Vagina (tissue), 2 donors: ENCODE data around the gene GRIK4. TPM values are rescaled to one million over a fixed set of nuclear protein-coding genes. Genes with fewer than 3 reads are reported as not detected.

Experiments
- DNase-seq, 2 donors: peaks; one replicate each; pipeline ENCODE4 v3.0.0-alpha.2; 2017; ENCODE audit errors: extremely low spot score in 2 of 2
- H3K27ac ChIP-seq: fragments of 200-600 bp; sonication (generic); one replicate; pipeline ENCODE4 v1.5.1; 2019
- H3K27me3 ChIP-seq: fragments of 200-600 bp; sonication (generic); one replicate; pipeline ENCODE4 v1.5.1; 2019
- H3K36me3 ChIP-seq, 2 donors: fragments of 200-600 bp; sonication (generic); one replicate each; pipeline ENCODE4 v1.5.1; 2017 to 2019
- H3K4me1 ChIP-seq: fragments of 200-600 bp; sonication (generic); one replicate; pipeline ENCODE4 v1.5.1; 2019
- H3K4me3 ChIP-seq, 2 donors: fragments of 200-600 bp; sonication (generic); 1 replicate in 1 of 2; 2 replicates in 1 of 2; pipeline ENCODE4 v1.5.1; 2016 to 2019
- H3K9me3 ChIP-seq: fragments of 200-600 bp; sonication (generic); one replicate; pipeline ENCODE4 v1.5.1; 2019
- POLR2A ChIP-seq, 2 donors: fragments of 450-650 bp; IDR thresholded peaks; one replicate each; pipeline ENCODE4 v1.6.1; 2017; ENCODE audit warnings: antibody characterized with exemption in 2 of 2, mild to moderate bottlenecking in 2 of 2, moderate library complexity in 2 of 2
- POLR2AphosphoS5 ChIP-seq, 2 donors: sonication (generic); formaldehyde crosslinking; IDR thresholded peaks; one replicate each; pipeline ENCODE4 v1.9.0; 2017; ENCODE audit warnings: antibody characterized with exemption in 2 of 2, mild to moderate bottlenecking in 2 of 2, low read depth in 1 of 2; ENCODE audit not compliant: insufficient read depth in 1 of 2
- intact Hi-C: fragments of 100-400 bp; cut with DNase I; formaldehyde crosslinking; loops from one replicate; pipeline ENCODE4 v1.15.1; 2023
- total RNA-seq: library from RNA; depleted of rRNA; stranded (reverse); fragments of >200 nt; gene quantifications from one replicate; pipeline ENCODE4 v1.2.3, GENCODE V29; 2016
- TF ChIP-seq, protein P1 (sequence below), 3 experiments: fragments of 450-650 bp in 2 of 3; fragments of 200-600 bp in 1 of 3; sonication (generic) in 1 of 3; IDR thresholded peaks; one replicate each; pipeline ENCODE4 v1.5.1; 2017 to 2019; ENCODE audit warnings: antibody characterized with exemption in 3 of 3, mild to moderate bottlenecking in 2 of 3, moderate library complexity in 2 of 3

The GRIK4 gene
- total RNA-seq, 1 donor from 2014 or later = 0.25 TPM

DNA sequence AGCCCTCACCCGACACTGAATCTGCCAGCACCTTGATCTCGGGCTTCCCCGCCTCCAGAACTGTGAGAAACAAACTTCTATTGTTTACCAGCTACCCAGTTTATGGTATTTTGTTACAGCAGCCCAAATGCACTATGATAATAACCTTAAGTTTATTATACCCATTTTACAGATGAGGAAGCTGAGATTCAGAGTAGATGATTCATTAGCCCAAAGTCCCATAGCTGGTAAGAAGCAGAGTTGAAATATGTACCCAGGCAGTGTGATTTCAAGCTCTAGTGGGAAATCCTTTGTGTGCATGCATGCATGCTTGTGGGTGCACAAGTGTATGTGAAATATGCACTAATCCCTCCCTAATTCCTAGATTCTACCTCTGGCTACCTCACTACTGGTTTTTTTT, 7.9 kb downstream of the GRIK4 start:
- Histone ChIP-seq H3K9me3 (no peaks in the 10 kb centered on the region), H3K4me3 (no peak overlapping the region), H3K4me1 (no peaks in the 10 kb centered on the region), H3K36me3 (no peaks in the 10 kb centered on the region), H3K27me3 (no peaks in the 10 kb centered on the region), H3K27ac (no peak overlapping the region)
- TF ChIP-seq POLR2A (IDR thresholded peaks at IDR 0.05) = no peak
- TF ChIP-seq, protein P1, sequence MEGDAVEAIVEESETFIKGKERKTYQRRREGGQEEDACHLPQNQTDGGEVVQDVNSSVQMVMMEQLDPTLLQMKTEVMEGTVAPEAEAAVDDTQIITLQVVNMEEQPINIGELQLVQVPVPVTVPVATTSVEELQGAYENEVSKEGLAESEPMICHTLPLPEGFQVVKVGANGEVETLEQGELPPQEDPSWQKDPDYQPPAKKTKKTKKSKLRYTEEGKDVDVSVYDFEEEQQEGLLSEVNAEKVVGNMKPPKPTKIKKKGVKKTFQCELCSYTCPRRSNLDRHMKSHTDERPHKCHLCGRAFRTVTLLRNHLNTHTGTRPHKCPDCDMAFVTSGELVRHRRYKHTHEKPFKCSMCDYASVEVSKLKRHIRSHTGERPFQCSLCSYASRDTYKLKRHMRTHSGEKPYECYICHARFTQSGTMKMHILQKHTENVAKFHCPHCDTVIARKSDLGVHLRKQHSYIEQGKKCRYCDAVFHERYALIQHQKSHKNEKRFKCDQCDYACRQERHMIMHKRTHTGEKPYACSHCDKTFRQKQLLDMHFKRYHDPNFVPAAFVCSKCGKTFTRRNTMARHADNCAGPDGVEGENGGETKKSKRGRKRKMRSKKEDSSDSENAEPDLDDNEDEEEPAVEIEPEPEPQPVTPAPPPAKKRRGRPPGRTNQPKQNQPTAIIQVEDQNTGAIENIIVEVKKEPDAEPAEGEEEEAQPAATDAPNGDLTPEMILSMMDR (IDR thresholded peaks at IDR 0.05) = no peak
- TF ChIP-seq POLR2AphosphoS5 (IDR thresholded peaks at IDR 0.05; ENCODE audit: insufficient read depth in 1 of 2, low read depth in 1 of 2) = no peak
- DNase-seq = no peak
- intact Hi-C loops = loop anchor here (10.0 kb wide), 2 partner anchors 435 to 675 kb away; no protein-coding TSS in a partner anchor

DNA sequence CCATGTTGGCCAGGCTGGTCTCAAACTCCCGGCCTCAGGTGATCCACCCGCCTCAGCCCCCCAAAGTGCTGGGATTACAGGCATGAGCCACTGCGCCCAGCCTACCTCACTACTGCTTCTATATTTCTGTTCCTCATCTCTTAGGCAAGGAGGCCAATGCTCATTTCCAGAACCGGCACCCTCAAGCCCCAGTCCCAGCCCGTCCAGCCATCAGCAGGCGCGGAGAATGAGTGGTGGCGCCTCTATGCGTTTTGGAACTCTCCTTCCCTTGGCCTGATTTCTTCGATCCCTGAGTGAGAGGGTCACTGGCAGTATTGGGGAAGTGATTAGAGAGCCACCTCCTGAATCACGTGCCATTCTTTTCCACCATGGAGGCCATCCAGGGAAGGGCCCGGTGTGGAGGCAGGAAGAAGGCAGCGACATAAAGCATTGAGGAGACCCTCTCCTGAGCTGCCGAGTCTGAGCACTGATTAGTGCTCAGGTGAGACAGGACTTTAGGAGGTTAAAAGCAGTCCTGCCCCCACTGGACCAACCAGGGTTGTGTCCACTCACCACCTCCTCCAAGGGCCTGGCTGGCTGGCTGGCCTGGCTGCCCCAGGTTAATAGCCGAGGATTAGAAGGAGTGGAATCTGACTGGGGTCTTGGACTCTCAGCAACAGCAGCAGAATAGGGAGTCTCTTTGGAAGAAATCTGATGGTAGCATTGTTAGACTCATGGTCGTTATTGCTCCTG, 8.7 kb downstream of the GRIK4 start:
- no peak for DNase-seq
- H3K4me1 ChIP-seq = no peaks in the 10 kb centered on the region
- no peak for TF ChIP-seq POLR2AphosphoS5 (IDR thresholded peaks at IDR 0.05; ENCODE audit: insufficient read depth in 1 of 2, low read depth in 1 of 2)
- TF ChIP-seq, protein P1 (IDR thresholded peaks at IDR 0.05) = no peak
- H3K36me3 ChIP-seq = no peaks in the 10 kb centered on the region
- no peaks in the 10 kb centered on the region for H3K27me3 ChIP-seq
- intact Hi-C loops = no loop called here
- no peak overlapping the region for H3K27ac ChIP-seq
- no peaks in the 10 kb centered on the region for H3K9me3 ChIP-seq
- no peak overlapping the region for H3K4me3 ChIP-seq

DNA sequence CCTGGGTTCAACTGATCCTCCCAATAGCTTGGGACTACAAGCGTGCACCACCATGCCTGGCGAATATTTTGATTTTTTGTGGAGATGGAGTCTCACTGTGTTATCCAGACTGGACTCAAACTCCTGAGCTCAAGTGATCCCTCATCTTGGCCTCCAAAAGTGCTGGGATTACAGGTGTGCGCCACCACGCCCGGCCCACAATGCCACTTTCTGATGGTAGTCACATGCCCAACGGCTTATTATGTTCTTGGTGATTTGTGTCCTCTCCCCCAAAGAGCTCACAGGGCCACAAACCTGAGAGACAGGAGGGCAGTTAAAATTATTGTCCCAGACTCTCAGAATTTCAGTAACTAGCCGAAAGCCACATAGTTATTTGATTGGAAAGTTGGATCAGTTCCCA, 9.6 kb downstream of the GRIK4 start:
- no peak for DNase-seq
- Histone ChIP-seq H3K4me3 (no peak overlapping the region), H3K36me3 (no peaks in the 10 kb centered on the region), H3K9me3 (no peaks in the 10 kb centered on the region), H3K4me1 (no peaks in the 10 kb centered on the region), H3K27me3 (no peaks in the 10 kb centered on the region), H3K27ac (no peak overlapping the region)
- intact Hi-C loops = no loop called here
- TF ChIP-seq POLR2AphosphoS5 (IDR thresholded peaks at IDR 0.05; ENCODE audit: insufficient read depth in 1 of 2, low read depth in 1 of 2) (no peak), POLR2A (IDR thresholded peaks at IDR 0.05) (no peak)
- TF ChIP-seq, protein P1 (IDR thresholded peaks at IDR 0.05) = no peak

DNA sequence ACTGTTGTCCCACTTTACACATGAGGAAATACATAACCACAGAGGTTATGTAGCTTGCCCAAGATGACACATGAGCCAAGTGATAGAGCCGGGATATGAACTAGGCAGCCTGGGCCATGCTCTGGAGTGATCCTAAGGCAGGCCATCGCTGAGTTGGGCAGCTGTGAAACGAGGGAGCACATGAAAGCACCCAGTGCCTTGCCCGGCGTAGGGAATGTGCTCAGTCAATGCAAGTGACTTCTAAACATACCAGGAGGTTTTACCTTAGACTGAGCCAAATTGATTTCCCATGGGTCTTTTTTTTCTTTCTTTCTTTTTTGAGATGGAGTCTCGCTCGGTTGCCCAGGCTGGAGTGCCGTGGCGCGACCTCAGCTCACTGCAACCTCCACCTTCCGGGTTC, 10.5 kb downstream of the GRIK4 start:
- TF ChIP-seq POLR2AphosphoS5 (IDR thresholded peaks at IDR 0.05; ENCODE audit: insufficient read depth in 1 of 2, low read depth in 1 of 2) (no peak), POLR2A (IDR thresholded peaks at IDR 0.05) (no peak)
- intact Hi-C loops = no loop called here

DNA sequence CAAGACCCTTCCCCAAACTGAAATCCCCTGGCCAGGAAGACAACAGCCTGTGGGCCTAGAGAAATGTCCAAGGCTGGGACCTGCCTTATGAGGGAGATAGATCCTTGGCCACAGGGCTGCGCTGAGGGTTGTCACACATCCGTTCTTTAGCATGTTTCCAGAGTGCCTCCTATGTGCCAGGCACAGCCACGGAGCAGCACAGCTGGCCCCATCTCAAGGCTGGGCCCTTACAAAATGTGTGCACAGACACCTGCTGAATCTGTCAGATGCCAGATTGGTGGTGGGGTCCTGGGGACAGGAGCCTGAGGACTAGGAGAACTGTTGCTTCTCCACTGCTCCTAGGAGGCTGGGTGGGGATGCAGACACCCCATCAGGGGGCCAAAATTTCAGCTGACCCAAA, 11.2 kb downstream of the GRIK4 start:
- intact Hi-C loops = no loop called here
- TF ChIP-seq, protein P1 (IDR thresholded peaks at IDR 0.05) = no peak
- no peak for TF ChIP-seq POLR2A (IDR thresholded peaks at IDR 0.05)
- TF ChIP-seq POLR2AphosphoS5 (IDR thresholded peaks at IDR 0.05; ENCODE audit: insufficient read depth in 1 of 2, low read depth in 1 of 2) = no peak
- Histone ChIP-seq H3K4me1 (peaks cover 5% of the 10 kb centered on the region), H3K36me3 (no peaks in the 10 kb centered on the region), H3K27me3 (no peaks in the 10 kb centered on the region), H3K9me3 (no peaks in the 10 kb centered on the region), H3K27ac (no peak overlapping the region), H3K4me3 (no peak overlapping the region)
- DNase-seq = no peak

More for the DNA sequence above, 10.5 kb downstream of the GRIK4 start:
- H3K27me3 ChIP-seq = no peaks in the 10 kb centered on the region
- no peak overlapping the region for H3K4me3 ChIP-seq
- no peaks in the 10 kb centered on the region for H3K4me1 ChIP-seq
- no peaks in the 10 kb centered on the region for H3K9me3 ChIP-seq
- no peak for DNase-seq
- H3K27ac ChIP-seq = no peak overlapping the region
- no peaks in the 10 kb centered on the region for H3K36me3 ChIP-seq
